Lower lobe of right lung (tissue), 2 donors: ENCODE measurements around the gene OR52M1. TPM values are rescaled to one million over a fixed set of nuclear protein-coding genes. Genes with fewer than 3 reads are reported as not detected.
"Not testable (repeated sequence)": the region's sequence is repeated elsewhere in the genome, so short reads cannot be mapped to it uniquely, and the experiment has no call there.

ENCODE experiments used
- ATAC-seq, 2 donors: fragments of 200-7000 bp; cut with Tn5 transposase; one replicate each; pipeline ENCODE4 v1.9.1; 2020 to 2022; ENCODE audit warnings: mild to moderate bottlenecking in 2 of 2, moderate library complexity in 2 of 2
- DNase-seq: peaks from one replicate; pipeline ENCODE4 v3.0.0-alpha.2; 2020
- H3K27ac ChIP-seq: fragments of 200-600 bp; one replicate; pipeline ENCODE4 v1.8.0; 2022
- H3K27me3 ChIP-seq: fragments of 200-600 bp; one replicate; pipeline ENCODE4 v1.8.0; 2022; ENCODE audit warnings: low read depth
- H3K36me3 ChIP-seq: fragments of 200-600 bp; one replicate; pipeline ENCODE4 v1.8.0; 2022; ENCODE audit warnings: mild to moderate bottlenecking
- H3K4me1 ChIP-seq: fragments of 200-600 bp; one replicate; pipeline ENCODE4 v1.8.0; 2022
- H3K4me3 ChIP-seq: fragments of 200-600 bp; one replicate; pipeline ENCODE4 v1.8.0; 2022; ENCODE audit warnings: mild to moderate bottlenecking
- H3K9me3 ChIP-seq: fragments of 200-600 bp; one replicate; pipeline ENCODE4 v1.8.0; 2022
- intact Hi-C: fragments of 100-400 bp; cut with DNase I; formaldehyde crosslinking; loops from one replicate; pipeline ENCODE4 v1.11.0; 2022
- total RNA-seq: library from RNA; stranded (reverse); fragmentation: NEBNext Ultra II Directional; extraction: Animal tissue kit (Norgen Biotek cat#: 25700); gene quantifications from one replicate; pipeline ENCODE4 v1.2.1, GENCODE V29; 2021
- TF ChIP-seq, protein P1 (sequence below): fragments of 200-600 bp; IDR thresholded peaks from one replicate; pipeline ENCODE4 v1.8.0; 2022; ENCODE audit warnings: antibody characterized with exemption, mild to moderate bottlenecking
- donor health status: DM: no; HTN: yes; CAD: no; lungs with severe emphysema.

Gene OR52M1
- total RNA-seq, 1 donor from 2014 or later = not detected

DNA sequence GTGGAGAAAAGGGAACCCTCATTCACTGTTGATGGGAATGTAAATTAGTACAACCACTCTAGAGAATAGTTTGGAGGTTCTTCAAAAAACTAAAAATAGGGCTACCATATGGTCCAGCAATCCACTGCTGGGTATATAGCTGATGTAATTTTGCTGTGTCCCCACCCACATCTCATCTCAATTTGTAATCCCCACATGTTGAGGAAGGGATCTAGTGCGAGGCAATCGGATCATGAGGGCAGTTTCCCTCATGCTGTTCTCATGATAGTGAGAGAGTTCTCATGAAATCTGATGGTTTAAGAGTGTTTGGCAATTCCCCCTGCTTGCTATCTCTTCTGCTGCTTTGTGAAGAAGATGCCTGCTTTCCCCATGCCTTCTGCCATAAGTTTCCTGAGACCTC, 17.1 kb upstream of the OR52M1 start:
- Histone ChIP-seq H3K4me1 (no peaks in the 10 kb centered on the region), H3K27ac (no peak overlapping the region), H3K9me3 (no peaks in the 10 kb centered on the region), H3K27me3 (peaks cover 6% of the 10 kb centered on the region), H3K4me3 (no peak overlapping the region), H3K36me3 (no peaks in the 10 kb centered on the region)
- no peak for ATAC-seq
- intact Hi-C loops = no loop called here
- TF ChIP-seq, protein P1, sequence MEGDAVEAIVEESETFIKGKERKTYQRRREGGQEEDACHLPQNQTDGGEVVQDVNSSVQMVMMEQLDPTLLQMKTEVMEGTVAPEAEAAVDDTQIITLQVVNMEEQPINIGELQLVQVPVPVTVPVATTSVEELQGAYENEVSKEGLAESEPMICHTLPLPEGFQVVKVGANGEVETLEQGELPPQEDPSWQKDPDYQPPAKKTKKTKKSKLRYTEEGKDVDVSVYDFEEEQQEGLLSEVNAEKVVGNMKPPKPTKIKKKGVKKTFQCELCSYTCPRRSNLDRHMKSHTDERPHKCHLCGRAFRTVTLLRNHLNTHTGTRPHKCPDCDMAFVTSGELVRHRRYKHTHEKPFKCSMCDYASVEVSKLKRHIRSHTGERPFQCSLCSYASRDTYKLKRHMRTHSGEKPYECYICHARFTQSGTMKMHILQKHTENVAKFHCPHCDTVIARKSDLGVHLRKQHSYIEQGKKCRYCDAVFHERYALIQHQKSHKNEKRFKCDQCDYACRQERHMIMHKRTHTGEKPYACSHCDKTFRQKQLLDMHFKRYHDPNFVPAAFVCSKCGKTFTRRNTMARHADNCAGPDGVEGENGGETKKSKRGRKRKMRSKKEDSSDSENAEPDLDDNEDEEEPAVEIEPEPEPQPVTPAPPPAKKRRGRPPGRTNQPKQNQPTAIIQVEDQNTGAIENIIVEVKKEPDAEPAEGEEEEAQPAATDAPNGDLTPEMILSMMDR = no peak
- DNase-seq = no peak

DNA sequence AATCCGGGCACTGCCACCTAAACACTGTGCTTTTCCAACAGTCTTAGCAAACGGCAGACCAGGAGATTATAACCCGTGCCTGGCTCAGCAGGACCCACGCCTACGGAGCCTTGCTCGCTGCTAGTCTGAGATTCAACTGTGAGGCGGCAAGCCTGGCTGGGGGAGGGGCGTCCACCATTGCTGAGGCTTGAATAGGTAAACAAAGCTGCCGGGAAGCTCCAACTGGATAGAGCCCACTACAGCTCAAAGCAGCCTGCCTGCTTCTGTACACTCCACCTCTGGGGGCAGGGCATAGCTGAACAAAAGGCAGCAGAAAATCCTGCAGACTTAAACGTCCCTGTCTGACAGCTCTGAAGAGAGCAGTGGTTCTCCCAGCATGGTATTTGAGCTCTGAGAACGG, 13.3 kb upstream of the OR52M1 start:
- H3K9me3 ChIP-seq, ATAC-seq, intact Hi-C loops, H3K4me3 ChIP-seq, DNase-seq, H3K27me3 ChIP-seq, H3K27ac ChIP-seq, H3K36me3 ChIP-seq, H3K4me1 ChIP-seq: not testable (repeated sequence)

DNA sequence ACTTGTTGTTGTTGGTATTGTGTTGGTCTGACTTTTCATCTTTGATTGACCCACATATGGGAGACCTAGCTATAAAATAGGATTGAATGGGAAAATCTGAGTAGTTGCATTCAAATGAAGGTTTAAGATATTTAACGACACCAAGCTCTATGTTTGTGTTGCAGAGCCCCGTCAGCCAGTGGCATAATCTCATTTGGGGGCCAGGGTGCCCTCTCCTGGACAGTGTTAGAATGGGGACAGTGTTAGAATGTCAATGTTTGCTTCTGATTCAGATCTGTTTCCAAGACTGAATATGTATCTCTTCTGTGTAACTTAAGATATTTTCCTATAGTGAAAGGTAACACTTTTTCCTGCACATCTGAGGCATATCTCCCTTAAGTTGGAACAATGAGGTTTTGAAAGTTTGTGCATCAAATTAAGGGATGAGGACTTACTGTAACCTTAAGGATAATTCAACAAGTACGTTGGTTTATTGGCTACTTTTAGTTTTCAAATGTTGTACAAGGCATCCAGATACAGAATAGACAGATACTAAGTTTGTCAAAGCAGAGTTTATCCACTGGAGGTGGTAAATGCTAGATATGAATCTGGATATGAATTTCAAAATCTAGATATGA, 5.3 kb upstream of the OR52M1 start:
- H3K27ac ChIP-seq = no peak overlapping the region

DNA sequence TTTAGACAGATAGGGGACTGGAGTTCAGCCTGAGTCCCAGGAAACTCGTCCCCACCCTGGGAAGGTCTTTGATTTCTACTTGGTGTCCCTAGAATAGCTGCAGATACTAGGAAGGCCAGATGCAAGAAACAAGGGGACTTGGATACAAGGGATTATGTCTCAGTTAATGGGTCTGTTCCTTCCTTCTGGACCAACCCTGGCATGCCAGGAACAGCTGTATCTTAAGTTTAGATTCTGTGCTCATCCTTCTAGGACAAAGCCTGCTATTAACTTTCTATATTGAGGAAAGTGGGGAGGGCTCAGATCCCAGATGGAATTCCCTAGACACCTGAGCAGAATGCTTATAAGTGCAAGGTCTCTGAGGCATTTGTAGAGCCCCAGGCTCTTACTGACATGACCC, 3.9 kb upstream of the OR52M1 start:
- TF ChIP-seq, protein P1 = no peak
- DNase-seq (no peak), ATAC-seq (no peak)
- intact Hi-C loops = no loop called here
- Histone ChIP-seq H3K27ac (no peak overlapping the region), H3K9me3 (no peaks in the 10 kb centered on the region), H3K27me3 (no peaks in the 10 kb centered on the region), H3K4me1 (no peaks in the 10 kb centered on the region), H3K4me3 (no peak overlapping the region), H3K36me3 (no peaks in the 10 kb centered on the region)

More for the DNA sequence above, 5.3 kb upstream of the OR52M1 start:
- DNase-seq (peak; percentile 62), ATAC-seq (peak; percentile 79 to 80)
- H3K27me3 ChIP-seq = no peaks in the 10 kb centered on the region
- H3K9me3 ChIP-seq = no peaks in the 10 kb centered on the region
- H3K36me3 ChIP-seq = no peaks in the 10 kb centered on the region
- intact Hi-C loops = no loop called here
- H3K4me1 ChIP-seq = no peaks in the 10 kb centered on the region
- TF ChIP-seq, protein P1 = peak; percentile 75
- no peak overlapping the region for H3K4me3 ChIP-seq

DNA sequence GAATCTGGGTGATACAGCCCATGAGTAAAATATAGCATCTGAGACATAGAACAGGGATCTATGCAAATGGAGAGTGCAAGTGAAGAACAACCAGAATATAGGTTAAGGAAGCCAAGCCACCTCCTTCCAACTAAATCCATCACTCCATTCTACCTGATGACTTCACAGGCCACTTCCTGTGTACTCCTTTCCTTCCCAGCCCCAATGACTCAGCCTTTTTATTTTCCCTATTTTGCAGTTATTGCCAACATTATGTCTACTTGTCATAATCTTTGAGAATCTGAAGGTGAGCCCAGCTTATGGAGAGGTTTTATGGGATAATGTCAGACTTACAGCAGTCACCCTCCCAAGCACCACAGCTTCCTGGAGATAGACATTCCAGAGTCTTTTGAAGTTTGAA, 1.4 kb upstream of the OR52M1 start:
- DNase-seq = no peak
- no peak for ATAC-seq

DNA sequence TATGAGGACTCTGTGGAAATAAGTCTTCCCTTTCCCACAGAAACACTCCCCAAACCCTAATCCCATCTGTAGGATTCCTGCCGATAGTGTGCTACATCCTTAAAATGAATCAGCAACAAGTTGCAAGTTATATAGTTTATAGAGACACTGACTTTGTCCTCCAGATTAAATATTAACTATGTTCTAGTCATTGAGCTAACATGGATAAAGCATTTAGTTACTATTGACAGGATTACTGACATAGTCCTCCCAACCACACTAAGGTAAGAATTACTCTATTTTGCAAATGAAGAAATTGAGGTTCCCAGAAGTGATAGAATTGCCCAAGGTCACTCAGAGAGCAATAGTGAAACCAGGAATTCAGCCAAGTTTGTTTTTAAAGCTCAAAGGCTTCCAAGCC, 1.9 kb downstream of the OR52M1 start:
- TF ChIP-seq, protein P1 = no peak
- ATAC-seq (no peak), DNase-seq (no peak)
- H3K4me3 ChIP-seq = no peak overlapping the region
- H3K36me3 ChIP-seq = no peaks in the 10 kb centered on the region
- no peaks in the 10 kb centered on the region for H3K4me1 ChIP-seq
- H3K9me3 ChIP-seq = no peaks in the 10 kb centered on the region
- H3K27ac ChIP-seq = no peak overlapping the region
- intact Hi-C loops = no loop called here
- H3K27me3 ChIP-seq = no peaks in the 10 kb centered on the region

More for the DNA sequence above, 1.4 kb upstream of the OR52M1 start:
- H3K27ac ChIP-seq = no peak overlapping the region
- H3K4me3 ChIP-seq = no peak overlapping the region
- H3K36me3 ChIP-seq = no peaks in the 10 kb centered on the region
- intact Hi-C loops = no loop called here
- no peaks in the 10 kb centered on the region for H3K4me1 ChIP-seq
- TF ChIP-seq, protein P1 = no peak
- no peaks in the 10 kb centered on the region for H3K27me3 ChIP-seq
- no peaks in the 10 kb centered on the region for H3K9me3 ChIP-seq
